NCI-H510A treated with DMSO at 0.1 percent for 48 hours (cell line): ENCODE measurements around the gene AFG3L2.

Source experiments
- DNase-seq: peaks from one replicate; lab custom pipeline; 2025; lab: John Stamatoyannopoulos, UW

The AFG3L2 gene

GRCh38 chr18:12361770-12362378 is 15.2 kb downstream of the AFG3L2 start:
- DNase-seq = no peak

DNA sequence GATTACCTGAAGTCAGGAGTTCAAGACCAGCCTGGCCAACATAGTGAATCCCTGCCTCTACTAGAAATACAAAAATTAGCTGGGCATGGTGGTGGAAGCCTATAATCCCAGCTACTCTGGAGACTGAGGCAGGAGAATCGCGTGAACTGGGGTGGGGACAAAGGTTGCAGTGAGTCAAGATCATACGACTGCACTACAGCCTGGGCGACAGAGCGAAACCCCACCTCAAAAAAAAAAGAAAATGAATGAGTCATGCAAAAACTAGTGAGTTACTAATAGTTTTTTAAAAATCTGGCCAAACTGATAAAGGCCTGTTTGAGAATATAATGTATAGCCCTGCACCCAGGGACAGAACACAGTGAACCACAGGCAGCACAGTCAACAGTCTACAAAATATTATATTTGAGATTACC is 17.5 kb downstream of the AFG3L2 start:
- no peak for DNase-seq

DNA sequence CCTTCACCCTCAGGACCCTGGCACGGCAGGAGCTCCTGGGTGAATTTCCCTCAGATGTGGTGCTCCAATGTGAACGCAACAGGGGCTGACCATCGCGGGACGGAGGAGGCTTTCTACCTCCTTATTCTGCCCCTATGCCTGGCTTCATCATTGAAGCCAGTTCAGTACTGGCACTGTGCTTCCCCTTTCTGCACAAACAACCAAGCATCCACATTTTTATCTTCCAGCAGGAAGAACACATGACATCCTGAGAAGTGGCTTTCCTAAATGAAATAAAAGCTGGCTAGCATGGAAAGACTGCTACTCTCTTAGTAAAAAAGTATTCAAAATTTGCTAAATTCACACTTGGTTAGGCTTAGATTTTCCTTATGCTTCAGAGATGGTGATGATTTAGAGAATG is 24.8 kb downstream of the AFG3L2 start:
- DNase-seq = no peak

DNA sequence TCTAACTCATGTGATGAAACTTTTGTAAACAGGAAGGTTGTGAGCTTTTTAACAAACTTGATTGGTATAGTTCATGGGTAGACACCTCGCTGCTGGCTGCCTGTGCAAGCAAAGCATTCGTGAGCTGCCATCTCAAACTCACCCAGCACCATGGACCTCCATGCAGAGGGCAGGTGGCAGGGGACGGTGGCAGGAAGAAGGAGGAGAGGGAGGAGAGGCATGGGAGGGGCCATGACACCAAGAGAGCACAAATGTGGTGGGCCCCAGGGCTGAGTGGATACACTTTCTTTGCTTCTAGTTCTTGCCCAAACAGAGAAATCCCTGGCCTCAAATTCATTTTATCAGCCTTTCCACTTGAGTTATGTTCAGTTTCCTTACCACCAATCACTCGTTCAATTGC is 29.1 kb downstream of the AFG3L2 start:
- DNase-seq = no peak

DNA sequence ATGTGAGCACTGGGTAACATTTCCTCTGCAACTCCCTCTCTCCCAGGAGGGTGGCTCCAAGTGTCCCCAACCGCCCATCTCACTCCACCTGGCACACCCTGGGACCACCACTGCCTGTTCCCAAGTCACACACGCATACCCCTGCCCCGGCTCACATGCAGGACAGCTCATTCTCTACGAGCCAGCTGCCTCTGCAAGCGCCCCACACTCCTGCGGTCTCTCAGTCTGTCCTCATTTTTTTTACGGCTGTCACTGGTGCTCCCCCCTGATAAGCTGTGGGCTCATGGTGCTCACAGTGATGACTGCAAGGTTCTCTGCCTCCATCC is 30.8 kb downstream of the AFG3L2 start:
- no peak for DNase-seq

DNA sequence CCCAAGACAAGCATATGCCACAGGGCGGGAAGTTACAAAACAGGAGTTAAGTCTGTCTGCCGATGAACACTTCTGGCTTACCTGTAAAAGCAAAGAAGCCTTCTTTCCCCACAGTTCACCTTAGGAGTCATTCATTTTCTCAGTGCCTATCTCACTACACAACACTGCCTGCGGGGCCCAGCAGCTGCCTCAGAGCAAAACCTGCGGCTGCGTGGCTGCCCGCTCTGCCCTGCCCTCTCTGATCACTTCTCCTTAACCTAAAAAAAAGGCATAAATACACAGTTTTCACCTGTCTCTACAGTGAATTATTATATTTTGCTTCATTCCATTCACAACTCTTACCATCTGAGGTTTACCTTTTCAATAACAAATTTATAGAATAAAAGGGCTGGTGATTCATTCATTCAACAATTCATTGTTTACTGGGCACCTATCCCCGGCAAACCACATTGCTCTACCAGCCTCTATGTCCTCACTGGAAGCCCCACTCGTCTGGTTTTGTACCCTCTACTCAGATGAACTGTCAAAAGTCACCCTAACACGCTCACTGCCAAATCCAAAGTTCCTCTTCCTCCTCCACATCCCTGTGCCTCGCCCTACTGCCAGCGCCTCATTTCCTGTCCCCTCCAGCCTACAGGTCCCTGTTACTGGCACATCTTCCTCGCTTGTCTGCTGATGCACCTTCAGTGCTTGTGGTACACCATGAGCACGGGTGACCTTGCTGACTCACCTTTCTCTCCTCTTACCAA is 31.4 kb downstream of the AFG3L2 start:
- DNase-seq = no peak

- no peak for DNase-seq
Measured at GRCh38 chr18:12342661-12343060, 34.4 kb downstream of the AFG3L2 start.

- no peak for DNase-seq
Measured at GRCh38 chr18:12340945-12341660, 35.9 kb downstream of the AFG3L2 start.

DNA sequence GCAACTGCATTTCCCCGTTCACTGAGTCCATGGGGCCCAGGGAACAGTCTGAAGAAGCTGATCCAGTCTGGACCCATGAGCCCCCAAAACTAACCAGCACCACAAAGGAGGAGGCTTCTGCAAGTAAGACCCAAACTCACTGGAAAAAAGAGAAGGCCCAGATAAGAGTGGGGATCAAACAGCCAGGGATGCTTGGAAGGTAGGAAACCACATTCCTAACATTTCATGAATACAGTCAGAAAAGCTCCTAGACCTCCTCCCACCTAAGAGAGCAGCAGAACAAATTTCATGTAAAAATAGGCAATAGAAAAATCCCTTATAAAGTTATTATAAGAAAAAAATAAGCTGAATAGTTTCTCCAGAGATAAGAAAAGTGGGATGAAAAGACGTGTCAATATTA is 38.6 kb downstream of the AFG3L2 start:
- no peak for DNase-seq

DNA sequence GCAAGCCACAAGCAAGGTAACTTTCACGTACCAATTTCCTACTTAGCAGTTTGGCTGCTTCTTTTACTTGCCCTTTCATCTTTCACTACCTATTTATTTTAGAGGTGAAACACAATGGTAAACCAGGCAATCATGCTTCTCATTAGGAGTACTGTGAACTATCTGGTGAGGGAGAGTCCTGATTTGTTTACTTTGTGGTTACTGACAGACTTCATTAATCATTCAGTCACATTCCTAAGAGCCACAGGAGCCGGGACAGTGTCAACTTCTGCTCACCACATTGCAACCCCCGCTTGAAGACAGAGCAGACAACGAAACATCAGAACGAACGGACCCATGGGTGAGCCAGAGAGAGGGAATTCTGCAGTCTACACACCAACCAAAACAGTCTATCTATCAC is 40.1 kb downstream of the AFG3L2 start:
- peak; percentile 20 for DNase-seq

DNA sequence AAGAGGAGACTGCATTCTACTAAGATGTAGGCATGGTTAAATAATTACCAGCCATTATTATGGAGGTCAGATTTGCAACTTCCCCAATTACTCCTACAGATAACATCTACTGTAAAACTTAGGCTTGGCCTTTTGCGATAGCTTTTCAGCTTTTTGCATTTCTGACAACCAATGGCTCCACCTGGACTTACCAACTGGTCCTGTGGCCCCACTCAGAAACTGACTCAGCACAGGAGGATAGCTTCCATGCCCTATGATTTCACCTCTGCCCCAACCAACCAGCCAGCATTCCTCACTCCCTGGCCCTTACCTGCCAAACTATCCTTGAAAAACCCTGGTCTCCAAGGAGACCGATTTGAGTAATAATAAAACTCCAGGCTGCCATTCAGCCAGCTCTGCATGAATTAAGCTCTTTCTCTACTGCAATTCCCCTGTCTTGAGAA is 40.8 kb downstream of the AFG3L2 start:
- DNase-seq = no peak

DNA sequence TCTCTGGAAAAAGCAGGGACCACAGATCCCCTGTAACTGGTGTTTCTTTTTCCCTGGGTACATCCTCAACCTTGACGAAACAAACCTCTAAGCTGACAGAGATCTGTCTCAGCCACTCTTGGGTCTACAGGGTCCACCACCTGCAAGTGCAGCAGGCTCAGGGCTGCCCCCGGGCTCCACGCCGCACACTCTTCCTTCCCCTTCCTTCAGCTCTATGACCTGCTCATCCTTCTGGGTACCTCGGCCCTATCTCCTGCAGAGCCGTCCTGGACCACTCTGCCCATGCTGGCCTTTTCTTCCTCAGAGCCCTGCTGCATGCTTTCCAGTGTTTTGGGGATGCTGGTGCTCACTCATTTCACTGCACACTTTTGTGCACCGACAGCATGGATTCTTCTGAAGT is 41.5 kb downstream of the AFG3L2 start:
- no peak for DNase-seq

DNA sequence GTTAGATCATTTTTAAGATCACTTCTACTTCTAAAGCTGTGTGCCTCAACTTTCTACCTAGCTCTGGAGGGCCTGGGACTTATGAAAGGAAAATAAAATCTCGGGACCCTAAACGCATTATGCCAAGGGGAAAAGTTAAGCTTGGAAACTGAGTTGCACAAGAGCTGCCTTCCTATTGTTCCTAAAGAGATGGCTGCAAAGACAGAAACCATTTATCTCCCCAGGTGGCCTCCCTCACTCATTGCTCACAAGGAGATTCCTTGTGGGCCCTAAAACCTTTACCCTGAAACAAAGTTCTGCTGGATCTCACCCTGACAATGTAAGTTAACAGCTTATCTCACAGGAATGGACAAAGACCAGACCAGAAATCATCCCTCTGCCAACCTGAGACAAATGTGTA is 42.2 kb downstream of the AFG3L2 start:
- DNase-seq = no peak

GRCh38 chr18:12334366-12334808 is 42.6 kb downstream of the AFG3L2 start:
- DNase-seq = no peak

- DNase-seq = no peak
Measured at GRCh38 chr18:12333506-12334290, 43.3 kb downstream of the AFG3L2 start.

DNA sequence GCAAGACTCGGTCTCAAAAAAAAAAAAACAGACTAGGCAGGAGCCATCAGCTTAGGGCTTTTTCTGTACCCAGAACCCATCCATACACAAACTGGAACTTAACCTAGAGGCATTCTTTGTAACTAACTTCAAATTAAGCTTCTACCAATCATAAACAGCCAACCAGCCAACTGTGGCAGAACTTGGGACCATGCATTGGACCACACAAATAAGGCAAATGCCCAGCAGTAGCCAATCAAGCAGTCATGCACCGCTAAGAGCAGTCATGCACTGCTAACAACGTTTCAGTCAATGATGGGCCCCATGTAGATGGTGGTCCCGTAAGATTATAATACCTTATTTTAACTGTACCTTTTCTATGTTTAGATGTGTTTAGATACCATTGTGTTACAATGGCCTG is 46.3 kb downstream of the AFG3L2 start:
- DNase-seq = no peak

DNA sequence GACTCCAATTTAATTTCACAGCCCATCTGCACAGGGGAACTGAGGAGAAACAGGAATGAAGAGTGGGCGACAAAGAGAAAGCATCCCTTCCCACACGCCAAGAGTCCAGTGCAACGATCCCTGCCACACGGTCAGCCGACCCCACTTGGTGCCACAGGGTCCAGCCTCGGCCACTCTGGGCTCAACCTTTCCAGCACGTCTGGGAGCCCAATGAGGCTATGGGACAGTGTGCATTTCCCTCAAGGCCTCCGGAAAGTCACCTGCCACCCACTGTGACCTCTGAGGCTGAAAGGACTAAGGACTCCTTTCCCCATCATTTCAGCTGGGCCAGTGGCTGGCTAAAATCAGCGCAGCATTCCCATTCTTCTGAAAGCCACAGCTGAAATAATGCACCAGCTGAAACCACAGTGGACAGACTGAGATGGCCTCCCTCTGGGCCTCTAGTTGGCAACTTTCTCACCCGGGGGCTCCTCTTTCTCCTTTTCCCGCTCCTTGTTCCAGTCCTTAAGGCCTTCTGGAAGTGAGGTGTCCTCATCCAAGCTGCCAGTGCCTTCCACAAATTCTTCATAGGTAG is 47.8 kb downstream of the AFG3L2 start:
- DNase-seq = no peak

GRCh38 chr18:12328179-12328823 is 48.7 kb downstream of the AFG3L2 start:
- no peak for DNase-seq

GRCh38 chr18:12327510-12328178 is 49.4 kb downstream of the AFG3L2 start:
- DNase-seq = peak; percentile 31

DNA sequence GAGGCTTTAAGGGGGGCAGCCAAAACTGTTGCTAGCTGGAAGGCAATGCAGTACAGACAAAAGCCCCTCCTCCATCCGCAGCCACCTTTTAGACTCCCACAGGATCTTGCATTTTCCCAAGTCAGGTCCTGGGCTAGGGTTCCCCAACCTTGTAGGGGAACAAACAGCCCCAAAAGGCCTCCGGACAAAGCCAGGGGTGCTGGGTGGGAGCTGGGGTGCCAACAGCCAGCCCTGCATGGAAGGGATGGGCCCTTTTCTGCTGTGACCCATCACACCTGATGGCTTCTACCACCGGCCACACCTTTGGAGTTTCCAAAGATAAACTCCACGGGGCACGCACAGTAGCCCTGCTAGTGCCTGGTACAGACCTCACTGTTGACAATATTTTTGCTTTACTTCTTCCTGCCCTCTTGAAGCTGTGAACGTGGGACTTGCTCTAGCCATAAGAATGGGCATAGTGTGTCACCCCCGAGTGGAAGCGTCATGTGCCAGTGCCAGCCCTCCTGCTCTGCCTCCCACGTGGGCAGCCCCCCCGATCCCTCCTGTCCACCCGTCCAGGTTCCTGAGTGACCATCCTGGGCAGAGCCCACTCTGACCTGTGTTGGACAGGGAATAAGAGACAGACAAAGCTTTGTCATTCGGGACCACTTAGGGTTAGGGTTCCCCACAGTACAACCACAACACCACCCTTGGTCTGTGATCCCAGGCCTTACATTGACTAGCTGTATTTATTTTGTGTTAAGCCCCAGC is 50.1 kb downstream of the AFG3L2 start:
- DNase-seq = no peak
